GM12874 (cell line): ENCODE results near the gene SATB1.

Experiments used
- TF ChIP-seq, protein P1 (sequence below): IDR thresholded peaks from 2 replicates; pipeline ENCODE4 v1.5.1; 2011; ENCODE audit warnings: low read depth, mild to moderate bottlenecking, control low read depth, low read length, moderate library complexity; ENCODE audit not compliant: insufficient read depth

The SATB1 gene

DNA sequence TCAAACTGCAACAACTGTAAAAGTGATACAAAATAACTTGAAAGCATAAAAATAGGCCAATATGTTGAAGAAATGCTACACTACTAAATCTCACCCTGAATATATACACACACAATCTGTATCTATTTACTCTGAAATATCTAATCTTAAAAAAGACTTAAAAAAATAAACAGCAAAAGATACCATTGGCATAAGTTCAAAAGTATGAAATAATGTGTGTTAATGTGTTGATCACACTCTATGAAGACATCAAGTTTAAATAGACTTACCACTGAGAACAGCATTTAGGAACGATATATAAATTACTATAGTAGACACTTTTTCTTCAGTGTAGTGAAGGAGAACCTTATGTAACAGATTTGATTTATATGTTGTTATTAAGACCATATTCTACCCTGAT, 14.1 kb upstream of the SATB1 start:
- TF ChIP-seq, protein P1, sequence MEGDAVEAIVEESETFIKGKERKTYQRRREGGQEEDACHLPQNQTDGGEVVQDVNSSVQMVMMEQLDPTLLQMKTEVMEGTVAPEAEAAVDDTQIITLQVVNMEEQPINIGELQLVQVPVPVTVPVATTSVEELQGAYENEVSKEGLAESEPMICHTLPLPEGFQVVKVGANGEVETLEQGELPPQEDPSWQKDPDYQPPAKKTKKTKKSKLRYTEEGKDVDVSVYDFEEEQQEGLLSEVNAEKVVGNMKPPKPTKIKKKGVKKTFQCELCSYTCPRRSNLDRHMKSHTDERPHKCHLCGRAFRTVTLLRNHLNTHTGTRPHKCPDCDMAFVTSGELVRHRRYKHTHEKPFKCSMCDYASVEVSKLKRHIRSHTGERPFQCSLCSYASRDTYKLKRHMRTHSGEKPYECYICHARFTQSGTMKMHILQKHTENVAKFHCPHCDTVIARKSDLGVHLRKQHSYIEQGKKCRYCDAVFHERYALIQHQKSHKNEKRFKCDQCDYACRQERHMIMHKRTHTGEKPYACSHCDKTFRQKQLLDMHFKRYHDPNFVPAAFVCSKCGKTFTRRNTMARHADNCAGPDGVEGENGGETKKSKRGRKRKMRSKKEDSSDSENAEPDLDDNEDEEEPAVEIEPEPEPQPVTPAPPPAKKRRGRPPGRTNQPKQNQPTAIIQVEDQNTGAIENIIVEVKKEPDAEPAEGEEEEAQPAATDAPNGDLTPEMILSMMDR = no peak

DNA sequence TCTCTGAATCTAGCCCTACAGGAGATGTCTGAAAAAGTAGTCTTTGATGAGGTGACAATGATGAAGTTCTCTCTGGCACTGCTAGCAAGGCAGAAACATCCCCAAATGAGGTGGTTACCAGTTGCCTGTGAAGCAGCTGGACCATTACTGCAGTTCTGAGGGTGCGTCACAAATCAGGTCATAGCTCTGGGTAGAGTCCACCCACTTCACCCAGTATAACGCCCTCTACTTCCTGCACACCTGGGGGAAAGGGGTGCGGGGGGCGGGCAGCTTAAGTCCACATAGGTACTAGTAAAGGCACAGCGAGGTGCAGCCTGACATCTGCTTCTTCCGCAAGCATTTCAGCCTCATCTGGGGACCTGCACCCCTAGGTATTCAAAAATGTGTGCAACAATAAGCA, 13.4 kb upstream of the SATB1 start:
- TF ChIP-seq, protein P1 = no peak

DNA sequence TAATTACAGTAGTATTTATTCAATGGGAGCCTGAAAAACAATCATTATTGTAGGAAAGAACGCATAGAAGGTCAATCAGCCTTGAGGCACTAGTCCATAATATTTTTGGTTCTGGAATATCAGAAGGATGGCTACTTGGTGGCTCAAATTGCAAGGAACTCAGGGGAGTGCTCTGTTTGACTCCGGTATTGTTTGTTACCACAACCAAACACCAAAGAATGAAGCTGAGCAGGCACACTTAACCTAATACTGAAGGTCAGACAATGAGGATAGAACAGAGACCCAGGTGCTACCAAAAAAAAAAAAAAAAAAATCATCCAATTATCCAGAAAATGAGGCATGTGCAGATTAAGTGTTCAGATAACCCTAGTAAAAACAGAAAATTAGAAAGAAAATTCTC, 11.1 kb upstream of the SATB1 start:
- TF ChIP-seq, protein P1 = no peak

DNA sequence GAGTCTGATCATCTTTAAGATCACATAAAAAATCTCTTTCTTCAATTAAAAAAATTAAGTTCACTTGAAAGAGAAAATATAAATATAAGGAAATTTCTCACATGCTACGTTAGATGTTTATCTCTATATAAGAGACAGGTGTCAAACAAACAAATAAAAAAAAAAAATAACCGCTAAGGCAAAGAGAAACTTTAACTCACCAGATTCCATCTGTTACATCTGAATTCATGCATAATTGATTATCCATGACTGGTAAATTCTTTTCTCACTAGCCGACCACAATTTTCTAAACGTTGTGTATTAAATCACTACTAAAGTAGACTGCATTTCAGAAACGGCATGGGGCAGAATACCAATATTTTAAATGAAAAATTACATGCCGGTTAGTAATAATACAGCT, 9.6 kb upstream of the SATB1 start:
- TF ChIP-seq, protein P1 = no peak

DNA sequence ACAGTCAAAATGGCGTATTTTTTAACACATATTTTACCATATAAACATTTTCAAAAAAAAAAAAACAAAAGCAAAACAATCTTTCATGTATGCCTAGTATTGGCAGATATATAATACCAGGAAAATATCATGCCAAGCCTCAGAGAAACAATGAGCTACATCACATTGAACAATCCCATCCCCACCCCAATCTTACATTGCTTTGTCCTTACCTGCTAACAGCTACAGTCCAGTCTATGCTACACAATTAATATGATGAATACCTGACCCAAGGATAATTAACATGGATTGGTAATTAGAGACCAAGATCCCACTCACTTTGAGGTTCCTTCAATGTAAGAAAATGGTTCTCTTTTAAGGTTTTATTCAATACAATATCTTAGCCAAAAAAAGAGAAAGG, 7.6 kb upstream of the SATB1 start:
- TF ChIP-seq, protein P1 = no peak

DNA sequence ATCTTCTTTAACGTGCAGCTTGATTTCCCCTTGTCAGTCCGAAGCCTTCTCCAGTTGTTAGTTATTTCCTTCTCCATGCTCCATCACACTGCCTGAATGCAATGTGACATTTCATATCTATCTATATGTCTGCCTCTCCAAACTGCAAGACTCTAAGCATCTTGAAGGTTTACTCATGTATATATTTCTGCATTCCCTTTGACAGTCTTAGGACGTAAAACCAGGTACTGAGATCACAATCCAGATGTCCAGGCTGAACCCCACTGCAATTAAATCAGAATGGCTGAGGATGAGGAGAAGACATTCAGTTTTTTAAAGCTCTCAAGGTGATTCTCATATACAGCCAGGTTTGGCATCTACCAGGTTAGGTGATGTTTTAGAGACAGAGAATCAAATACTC, 6.1 kb upstream of the SATB1 start:
- TF ChIP-seq, protein P1 = no peak

DNA sequence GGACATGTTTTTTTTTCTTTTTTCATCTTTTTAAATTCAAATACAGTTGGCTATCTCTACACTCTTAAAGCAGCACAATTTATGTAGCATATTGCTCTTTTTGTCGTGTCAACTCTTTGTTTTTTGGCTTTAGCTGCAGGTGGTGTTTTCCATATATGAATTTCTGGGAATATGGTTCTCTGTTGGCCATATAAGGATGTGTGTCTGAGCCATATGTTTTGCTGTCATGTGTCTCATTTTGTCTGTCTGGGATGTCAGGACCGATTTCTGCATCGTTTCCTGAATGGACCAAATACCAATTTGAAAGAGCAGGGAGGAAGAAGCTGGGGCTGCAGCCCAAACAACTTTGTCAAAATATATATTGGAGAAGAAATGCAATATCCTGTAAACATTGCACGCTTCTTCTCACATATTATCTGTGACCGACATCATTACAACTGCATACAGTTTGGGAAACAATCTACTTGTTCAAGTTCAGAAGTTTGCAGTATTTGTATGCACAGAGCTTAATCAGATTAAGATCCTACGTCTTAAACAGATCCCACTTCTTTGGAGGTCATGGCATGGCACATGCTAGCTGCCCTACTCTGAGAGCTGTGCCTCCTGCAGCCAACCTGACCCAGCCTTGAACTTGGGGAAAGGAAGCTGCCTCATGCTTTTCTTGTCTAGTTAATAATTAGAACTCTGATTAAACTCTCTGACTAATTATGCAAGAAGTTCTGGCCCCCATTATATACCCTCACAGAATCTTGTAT, 4.0 kb upstream of the SATB1 start:
- TF ChIP-seq, protein P1 = no peak
